Pulmonary artery endothelial cell (primary cell): ENCODE results near the gene CHRNE. TPM values are rescaled to one million over a fixed set of nuclear protein-coding genes. Genes with fewer than 3 reads are reported as not detected.

Source experiments
- DNase-seq: peaks from one replicate; pipeline ENCODE4 v3.0.0-alpha.2; 2011; ENCODE audit warnings: low read depth, low spot score
- total RNA-seq: library from RNA; depleted of rRNA; stranded (reverse); fragments of >200 nt; gene quantifications from 2 replicates; pipeline ENCODE4 v1.2.3, GENCODE V29; 2014

CHRNE gene
- total RNA-seq, 1 donor from 2014 or later: 0.53 TPM

DNA sequence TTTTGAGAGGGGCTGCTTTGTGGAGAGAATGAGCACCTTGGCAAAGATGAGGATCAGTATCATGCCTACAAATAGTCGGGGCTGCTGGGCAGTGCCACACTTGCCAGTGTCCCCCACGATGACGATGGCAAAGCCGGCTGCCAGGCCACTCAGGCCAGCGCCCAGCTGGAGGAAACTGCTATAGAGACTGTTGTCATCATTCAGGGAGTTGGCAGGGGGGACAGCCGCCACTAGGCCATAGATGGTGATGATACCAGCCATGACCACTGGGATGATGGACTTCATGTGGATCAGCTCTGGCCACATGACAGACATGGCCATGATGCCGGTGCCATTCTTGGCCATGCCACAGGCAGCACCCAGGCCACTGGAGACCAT lies 46.0 kb downstream of the CHRNE start:
- no peak for DNase-seq

DNA sequence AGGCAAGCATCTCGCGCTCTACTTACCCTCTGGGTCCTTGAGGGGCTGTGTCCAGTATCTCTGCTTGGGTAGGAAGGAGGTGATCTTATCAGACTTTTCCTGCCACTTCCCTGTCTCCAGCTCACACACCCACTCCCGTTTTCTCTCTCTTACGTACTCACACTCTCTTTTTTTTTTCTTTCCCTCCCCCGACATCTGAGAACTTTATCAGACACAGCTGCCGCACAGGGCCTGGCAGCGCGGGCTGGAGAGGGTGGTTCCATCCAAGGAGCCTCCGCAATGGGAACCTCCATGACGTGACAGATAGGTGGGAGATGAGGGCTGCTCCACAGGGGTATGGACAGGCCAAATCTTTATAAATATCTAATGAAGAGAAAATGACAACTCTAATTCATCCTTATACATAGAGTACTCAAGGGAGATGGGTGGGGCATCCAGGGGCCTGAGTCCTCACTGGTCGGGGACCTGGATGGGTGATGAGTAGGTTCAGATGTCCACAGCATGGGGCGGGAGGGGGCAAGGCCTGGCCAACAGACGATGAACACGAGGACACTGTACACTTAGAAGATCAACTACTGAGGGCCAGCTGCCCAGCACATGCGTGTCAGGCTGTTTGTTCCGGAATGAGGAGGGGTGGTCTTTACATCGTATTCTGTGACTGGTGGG lies 46.5 kb downstream of the CHRNE start:
- no peak for DNase-seq

DNA sequence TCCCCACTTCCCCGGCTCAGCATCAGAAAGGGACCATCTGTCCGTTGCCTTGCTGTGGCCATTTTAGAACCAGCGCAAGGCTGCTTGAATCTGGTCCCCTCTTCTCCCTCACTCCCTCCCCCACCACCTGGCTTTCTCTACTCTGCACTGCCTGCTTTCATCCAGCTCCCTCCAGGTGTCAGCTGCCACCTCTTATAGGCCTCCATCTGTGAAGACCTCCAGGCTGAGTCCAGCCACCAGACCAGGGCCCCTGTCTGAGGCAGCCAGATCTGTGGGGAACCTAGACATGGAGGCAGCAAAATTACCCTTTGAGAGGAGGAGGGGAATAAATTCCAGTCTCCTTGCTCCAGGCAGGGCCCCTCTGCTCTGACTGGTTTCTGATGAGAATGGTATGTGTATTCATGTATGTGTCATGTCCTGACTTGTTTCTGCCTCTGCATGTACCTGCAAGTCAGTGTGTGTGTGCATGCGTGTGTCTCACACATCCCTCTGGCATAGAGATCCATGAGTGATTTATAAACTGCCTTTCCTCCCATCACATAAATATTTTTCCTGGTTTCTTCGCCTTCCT lies 48.7 kb downstream of the CHRNE start:
- DNase-seq: no peak

DNA sequence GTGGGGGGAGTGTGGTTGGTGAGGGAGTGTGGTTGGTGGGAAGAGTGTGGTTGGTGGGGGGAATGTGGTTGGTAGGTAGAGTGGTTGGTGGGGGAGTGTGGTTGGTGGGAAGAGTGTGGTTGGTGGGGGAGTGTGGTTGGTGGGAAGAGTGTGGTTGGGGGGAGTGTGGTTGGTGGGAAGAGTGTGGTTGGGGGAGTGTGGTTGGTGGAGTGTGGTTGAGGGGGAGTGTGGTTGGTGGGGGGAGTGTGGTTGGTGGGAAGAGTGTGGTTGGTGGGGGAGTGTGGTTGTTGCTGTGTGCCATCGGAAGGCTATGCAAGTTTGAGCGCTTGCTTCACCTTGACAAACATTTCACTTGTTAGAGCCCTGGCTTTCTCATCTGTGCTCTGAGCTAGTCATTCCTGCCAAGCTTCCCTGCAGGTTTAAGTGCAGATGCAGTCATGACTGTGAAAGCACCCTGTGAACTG lies 49.7 kb downstream of the CHRNE start:
- no peak for DNase-seq

DNA sequence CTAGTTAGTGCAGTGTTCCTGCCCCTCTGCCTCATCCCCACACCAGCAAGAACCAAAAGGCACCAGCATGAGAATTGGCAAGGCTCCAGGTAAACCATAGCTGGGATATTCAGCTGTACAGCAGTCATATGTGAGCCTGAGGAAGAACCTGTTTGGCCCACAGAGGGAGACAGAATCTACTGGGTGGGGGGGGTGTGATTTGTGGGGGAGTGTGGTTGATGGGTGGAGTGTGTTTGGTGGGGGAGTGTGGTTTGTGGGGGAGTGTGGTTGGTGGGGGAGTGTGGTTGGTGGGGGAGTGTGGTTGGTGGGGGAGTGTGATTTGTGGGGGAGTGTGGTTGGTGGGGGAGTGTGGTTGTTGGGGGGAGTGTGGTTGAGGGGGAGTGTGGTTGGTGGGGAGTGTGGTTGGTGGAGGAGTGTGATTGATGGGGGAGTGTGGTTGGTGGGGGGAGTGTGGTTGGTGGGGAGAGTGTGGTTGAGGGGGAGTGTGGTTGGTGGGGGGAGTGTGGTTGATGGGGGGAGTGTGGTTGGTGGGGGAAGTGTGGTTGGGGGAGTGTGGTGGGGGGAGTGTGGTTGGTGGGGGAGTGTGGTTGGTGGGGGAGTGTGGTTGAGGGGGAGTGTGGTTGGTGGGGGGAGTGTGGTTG lies 50.2 kb downstream of the CHRNE start:
- DNase-seq: no peak

DNA sequence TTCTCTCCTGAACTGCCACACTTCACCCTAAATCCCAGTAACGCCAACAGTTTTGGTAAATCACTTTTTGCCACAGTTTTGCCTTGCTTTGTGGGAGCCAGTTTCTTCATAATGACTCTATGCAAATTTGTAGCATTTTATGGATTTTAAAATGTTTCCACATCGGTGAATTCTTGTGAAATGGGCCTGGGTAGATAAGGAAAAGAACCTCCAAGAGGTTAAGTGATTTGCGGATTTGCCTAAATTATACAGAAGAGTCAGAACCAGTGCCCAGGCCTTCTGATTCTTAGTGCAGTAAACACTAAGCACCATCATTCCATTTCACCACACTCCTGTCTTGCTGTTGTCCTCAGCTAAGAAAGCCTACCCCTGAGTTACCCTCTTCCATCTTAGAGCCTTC lies 51.8 kb downstream of the CHRNE start:
- no peak for DNase-seq

DNA sequence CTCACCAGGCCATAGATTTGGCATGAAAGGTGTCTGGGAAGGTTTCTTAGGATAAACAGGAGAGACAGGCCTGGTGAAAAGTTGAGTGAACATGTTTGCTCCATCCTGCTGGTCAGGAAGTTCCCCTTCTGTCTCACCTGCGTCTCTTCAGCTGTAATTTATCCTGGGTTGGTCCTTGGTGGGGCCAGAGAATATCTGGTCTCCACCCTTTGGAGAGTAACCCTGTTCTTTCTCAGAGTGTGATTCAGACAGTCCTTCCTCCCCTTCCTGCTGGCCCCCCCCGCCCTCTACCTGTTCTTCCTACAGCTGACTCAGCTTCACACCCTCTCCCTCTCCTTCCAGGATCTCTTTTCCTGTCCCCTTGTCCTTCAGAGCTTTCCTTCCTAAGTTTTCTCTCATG lies 52.7 kb downstream of the CHRNE start:
- no peak for DNase-seq

DNA sequence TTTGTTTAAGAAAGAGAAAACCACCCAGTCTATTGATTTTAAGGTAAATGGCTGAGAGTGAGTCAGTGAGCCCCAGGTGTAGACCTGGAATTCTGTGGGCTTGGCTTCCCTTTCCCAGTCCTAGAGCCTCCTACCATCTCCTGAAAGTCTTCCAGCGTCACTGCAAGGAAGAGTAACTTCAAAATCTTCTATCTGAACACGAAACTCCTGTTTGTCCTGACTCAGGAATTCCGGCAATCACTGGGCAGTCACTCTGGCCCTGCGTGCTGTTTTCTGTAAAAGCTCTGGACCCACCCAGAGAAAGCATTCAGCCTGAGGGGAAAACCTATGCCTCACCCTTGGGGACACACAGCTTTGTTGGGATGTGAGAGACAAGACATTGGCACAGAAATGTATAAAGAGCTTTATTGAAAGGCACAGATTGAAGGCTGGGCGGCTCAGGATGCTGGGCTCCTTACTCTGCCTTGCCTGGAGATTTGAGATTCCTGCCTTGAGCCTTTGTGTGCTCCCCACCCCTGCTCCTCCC lies 53.8 kb downstream of the CHRNE start:
- no peak for DNase-seq

Other genes starting within 250 kb of the CHRNE start
- 16.0 and 27.6 TPM in 2 replicates for gene PELP1, start 199.0 kb downstream of the CHRNE start, total RNA-seq
- gene ARRB2, start 192.5 kb downstream of the CHRNE start, total RNA-seq: 7.7 and 8.7 TPM in 2 replicates
- 9.4 and 12.5 TPM in 2 replicates for gene MED11, start 171.7 kb downstream of the CHRNE start, total RNA-seq
- gene ZMYND15, start 163.3 kb downstream of the CHRNE start, total RNA-seq: 0.07 and 0.11 TPM in 2 replicates
- gene CXCL16, start 163.2 kb downstream of the CHRNE start, total RNA-seq: 2.4 and 7.4 TPM in 2 replicates
- gene TM4SF5, start 131.2 kb downstream of the CHRNE start, total RNA-seq: not detected in 2 replicates
- gene VMO1, start 116.7 kb downstream of the CHRNE start, total RNA-seq: 0.32 and 0.40 TPM in 2 replicates
- gene GLTPD2, start 114.1 kb downstream of the CHRNE start, total RNA-seq: not detected in 2 replicates
- gene PSMB6, start 106.9 kb downstream of the CHRNE start, total RNA-seq: 225 and 243 TPM in 2 replicates
- gene PLD2, start 95.9 kb downstream of the CHRNE start, total RNA-seq: 25.6 and 32.3 TPM in 2 replicates
- 26.2 and 30.8 TPM in 2 replicates for gene MINK1, start 69.8 kb downstream of the CHRNE start, total RNA-seq
- 0.71 and 0.92 TPM in 2 replicates for gene C17orf107, start 3.6 kb downstream of the CHRNE start, total RNA-seq
- gene GP1BA, start 29.2 kb upstream of the CHRNE start, total RNA-seq: not detected in 2 replicates
- gene SLC25A11, start 36.9 kb upstream of the CHRNE start, total RNA-seq: 61.6 and 71.2 TPM in 2 replicates
- gene RNF167, start 37.2 kb upstream of the CHRNE start, total RNA-seq: 14.8 and 15.2 TPM in 2 replicates
- gene PFN1, start 45.4 kb upstream of the CHRNE start, total RNA-seq: 518 and 651 TPM in 2 replicates
- gene ENO3, start 48.0 kb upstream of the CHRNE start, total RNA-seq: 1.3 and 1.6 TPM in 2 replicates
- gene SPAG7, start 64.7 kb upstream of the CHRNE start, total RNA-seq: 58.8 and 65.3 TPM in 2 replicates
- 4.3 and 4.5 TPM in 2 replicates for gene CAMTA2, start 84.6 kb upstream of the CHRNE start, total RNA-seq
- gene INCA1, start 94.4 kb upstream of the CHRNE start, total RNA-seq: 0.13 and 0.28 TPM in 2 replicates
- gene KIF1C, start 94.9 kb upstream of the CHRNE start, total RNA-seq: 94.7 and 113 TPM in 2 replicates
- 0.07 TPM in 2 replicates for gene SLC52A1, start 132.3 kb upstream of the CHRNE start, total RNA-seq
- gene ZFP3, start 175.4 kb upstream of the CHRNE start, total RNA-seq: 1.1 and 1.9 TPM in 2 replicates
- gene ZNF232, start 208.8 kb upstream of the CHRNE start, total RNA-seq: 6.3 and 7.6 TPM in 2 replicates
- gene USP6, start 212.9 kb upstream of the CHRNE start, total RNA-seq: not detected in 2 replicates